HepG2 (cell line): ENCODE data around the gene C1QB. TPM values are rescaled to one million over a fixed set of nuclear protein-coding genes. Genes with fewer than 3 reads are reported as not detected.

Experiments
- AGO2 ChIP-seq: fragments of 200-400 bp; formaldehyde crosslinking; optimal IDR thresholded peaks from 2 replicates; pipeline ENCODE3; 2017; ENCODE audit warnings: mild to moderate bottlenecking, low read depth, low read length, moderate library complexity
- EP300 ChIP-seq, 3 experiments: sonication (generic) in 1 of 3; formaldehyde crosslinking in 1 of 3; IDR thresholded peaks; 2 replicates each; pipeline versions ENCODE4 v1.5.1 to v1.6.1; 2011 to 2020; ENCODE audit warnings: low read depth in 2 of 3, low read length in 2 of 3, borderline replicate concordance in 1 of 3, improper control_type of control experiment in 1 of 3, mild to moderate bottlenecking in 1 of 3, missing genetic modification reagents in 1 of 3, moderate library complexity in 1 of 3
- FOXJ3 ChIP-seq: sonication (generic); formaldehyde crosslinking; IDR thresholded peaks from 2 replicates; pipeline ENCODE4 v1.4.0; 2020; ENCODE audit warnings: missing genetic modification reagents, mild to moderate bottlenecking, borderline replicate concordance
- GLI4 ChIP-seq: sonication (generic); formaldehyde crosslinking; IDR thresholded peaks from 2 replicates; pipeline ENCODE4 v1.5.1; 2020; ENCODE audit warnings: missing genetic modification reagents, mild to moderate bottlenecking, moderate library complexity, borderline replicate concordance
- HMG20A ChIP-seq: IDR thresholded peaks from 2 replicates; pipeline ENCODE4 v1.6.1; 2016; ENCODE audit warnings: borderline replicate concordance
- POLR2G ChIP-seq: fragments of 200-400 bp; formaldehyde crosslinking; IDR thresholded peaks from 2 replicates; pipeline ENCODE4 v1.6.1; 2018; ENCODE audit warnings: mild to moderate bottlenecking, low read depth, low read length, moderate library complexity
- SAP130 ChIP-seq: IDR thresholded peaks from 2 replicates; pipeline ENCODE4 v1.6.1; 2016; ENCODE audit warnings: low read depth
- ZFYVE20 ChIP-seq: sonication (generic); formaldehyde crosslinking; IDR thresholded peaks from 2 replicates; pipeline ENCODE4 v1.8.0; 2023; ENCODE audit warnings: low read depth, mild to moderate bottlenecking, moderate library complexity, missing genetic modification reagents, borderline replicate concordance
- ZNF605 ChIP-seq: sonication (generic); formaldehyde crosslinking; IDR thresholded peaks from 2 replicates; pipeline ENCODE4 v1.8.0; 2022; ENCODE audit warnings: mild to moderate bottlenecking, missing genetic modification reagents
- polyA plus RNA-seq, 8 experiments: library from polyadenylated mRNA; depleted of rRNA in 3 of 8; stranded (reverse) in 7 of 8; unstranded in 1 of 8; fragments of >200 nt; fragmentation: Illumina TruSeq in 4 of 8; extraction: Trizol in 4 of 8; gene quantifications; 2 replicates each; pipeline versions ENCODE4 v1.2.1 to v1.2.3, GENCODE V29; 2011 to 2016; ENCODE audit warnings: low read depth in 4 of 8, missing spikeins in 1 of 8, mixed read lengths in 1 of 8; ENCODE audit not compliant: insufficient read depth in 1 of 8
- total RNA-seq, 5 experiments: library from RNA; depleted of rRNA; stranded (reverse); fragments of >200 nt; fragmentation: Illumina TruSeq; extraction: Trizol; gene quantifications; 2 replicates each; pipeline ENCODE4 v1.2.3, GENCODE V29; 2016; ENCODE audit warnings: low read depth in 1 of 5
- TF ChIP-seq, protein P1 (sequence below): sonication (generic); formaldehyde crosslinking; conservative IDR thresholded peaks from 2 replicates; pipeline ENCODE4 v1.4.0; 2020; ENCODE audit warnings: mild to moderate bottlenecking, missing genetic modification reagents, moderate library complexity

The C1QB gene
- total and polyA plus RNA-seq, 2 of the 13 experiments (the other 11 are each of a cell fraction or from before 2014, with no cell fraction given), result not detected

DNA sequence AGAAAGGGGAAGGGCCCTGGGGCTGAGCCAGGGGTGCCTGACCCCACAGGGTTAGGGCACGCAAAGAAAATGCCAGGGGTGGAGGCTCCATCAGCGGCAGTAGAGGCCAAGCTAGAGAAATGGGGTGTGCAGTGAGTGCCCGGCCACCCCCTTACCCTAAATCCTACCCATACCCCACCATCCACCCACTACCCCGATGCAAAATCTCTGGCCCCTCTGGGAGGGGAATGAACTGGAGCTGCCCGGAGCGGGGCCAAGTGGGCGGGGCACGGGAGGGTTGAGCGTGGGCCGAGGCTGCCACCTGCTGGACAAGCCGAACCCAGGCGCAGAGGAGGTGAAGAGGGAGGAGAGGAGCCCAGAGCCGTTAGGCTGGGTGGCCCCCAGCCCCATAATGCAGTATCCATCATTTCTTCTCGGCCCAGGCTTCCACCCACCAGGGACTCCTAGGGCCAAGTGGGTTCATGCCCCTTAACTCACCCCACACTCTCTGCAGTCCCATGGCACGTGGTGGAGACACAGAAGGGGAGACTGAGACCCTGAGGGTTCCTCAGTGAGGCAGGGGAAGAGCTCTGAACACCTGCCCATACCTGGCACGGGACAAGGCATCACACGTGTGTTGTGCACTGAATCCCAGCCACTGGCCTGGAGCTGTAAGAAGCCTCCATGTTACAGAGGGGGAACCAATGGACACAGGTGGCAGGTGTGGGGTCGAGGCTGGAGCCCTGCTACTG, 11.0 kb upstream of the C1QB start (continued):
- TF ChIP-seq, protein P1, sequence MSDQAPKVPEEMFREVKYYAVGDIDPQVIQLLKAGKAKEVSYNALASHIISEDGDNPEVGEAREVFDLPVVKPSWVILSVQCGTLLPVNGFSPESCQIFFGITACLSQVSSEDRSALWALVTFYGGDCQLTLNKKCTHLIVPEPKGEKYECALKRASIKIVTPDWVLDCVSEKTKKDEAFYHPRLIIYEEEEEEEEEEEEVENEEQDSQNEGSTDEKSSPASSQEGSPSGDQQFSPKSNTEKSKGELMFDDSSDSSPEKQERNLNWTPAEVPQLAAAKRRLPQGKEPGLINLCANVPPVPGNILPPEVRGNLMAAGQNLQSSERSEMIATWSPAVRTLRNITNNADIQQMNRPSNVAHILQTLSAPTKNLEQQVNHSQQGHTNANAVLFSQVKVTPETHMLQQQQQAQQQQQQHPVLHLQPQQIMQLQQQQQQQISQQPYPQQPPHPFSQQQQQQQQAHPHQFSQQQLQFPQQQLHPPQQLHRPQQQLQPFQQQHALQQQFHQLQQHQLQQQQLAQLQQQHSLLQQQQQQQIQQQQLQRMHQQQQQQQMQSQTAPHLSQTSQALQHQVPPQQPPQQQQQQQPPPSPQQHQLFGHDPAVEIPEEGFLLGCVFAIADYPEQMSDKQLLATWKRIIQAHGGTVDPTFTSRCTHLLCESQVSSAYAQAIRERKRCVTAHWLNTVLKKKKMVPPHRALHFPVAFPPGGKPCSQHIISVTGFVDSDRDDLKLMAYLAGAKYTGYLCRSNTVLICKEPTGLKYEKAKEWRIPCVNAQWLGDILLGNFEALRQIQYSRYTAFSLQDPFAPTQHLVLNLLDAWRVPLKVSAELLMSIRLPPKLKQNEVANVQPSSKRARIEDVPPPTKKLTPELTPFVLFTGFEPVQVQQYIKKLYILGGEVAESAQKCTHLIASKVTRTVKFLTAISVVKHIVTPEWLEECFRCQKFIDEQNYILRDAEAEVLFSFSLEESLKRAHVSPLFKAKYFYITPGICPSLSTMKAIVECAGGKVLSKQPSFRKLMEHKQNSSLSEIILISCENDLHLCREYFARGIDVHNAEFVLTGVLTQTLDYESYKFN (CRISPR knock-in tag), result no peak
- no peak for TF ChIP-seq SAP130 (CRISPR knock-in tag)
- TF ChIP-seq HMG20A (CRISPR knock-in tag), result no peak
- TF ChIP-seq ZNF605 (CRISPR knock-in tag), result no peak
- TF ChIP-seq AGO2, result no peak
- TF ChIP-seq EP300 (IDR thresholded peaks at IDR 0.05; ENCODE audit: low read depth in 2 of 2, low read length in 2 of 2), result no peak
- no peak for TF ChIP-seq EP300 (CRISPR knock-in tag; IDR thresholded peaks at IDR 0.05; ENCODE audit: borderline replicate concordance)
- no peak for TF ChIP-seq GLI4 (CRISPR knock-in tag)
- no peak for TF ChIP-seq FOXJ3 (CRISPR knock-in tag)
- no peak for TF ChIP-seq ZFYVE20 (CRISPR knock-in tag)
- no peak for TF ChIP-seq POLR2G
- TF ChIP-seq, all 625 proteins: peak for 34
